Gastroesophageal sphincter (tissue), 4 donors: Measurements from ENCODE around the gene CCDC74B. TPM values are rescaled to one million over a fixed set of nuclear protein-coding genes. Genes with fewer than 3 reads are reported as not detected.
"Not testable (repeated sequence)": the region's sequence is repeated elsewhere in the genome, so short reads cannot be mapped to it uniquely, and the experiment has no call there.

ENCODE experiments used
- ATAC-seq: fragments of 150-250 bp; one replicate; pipeline ENCODE4 v1.9.1; 2016; ENCODE audit warnings: mild to moderate bottlenecking, moderate library complexity
- H3K27ac ChIP-seq, 4 donors: fragments of 200-600 bp; sonication (generic) in 3 of 4; 1 replicate in 3 of 4; 2 replicates in 1 of 4; pipeline ENCODE4 v1.5.1; 2016 to 2019
- H3K27me3 ChIP-seq: fragments of 200-600 bp; sonication (generic); one replicate; pipeline ENCODE4 v1.5.1; 2019
- H3K36me3 ChIP-seq, 2 donors: fragments of 200-600 bp; sonication (generic); one replicate each; pipeline ENCODE4 v1.5.1; 2019; ENCODE audit warnings: control low read depth in 1 of 2
- H3K4me1 ChIP-seq, 3 donors: fragments of 200-600 bp; sonication (generic); 1 replicate in 2 of 3; 2 replicates in 1 of 3; pipeline ENCODE4 v1.5.1; 2016 to 2019; ENCODE audit warnings: control low read depth in 2 of 3
- H3K4me3 ChIP-seq, 2 donors: fragments of 200-600 bp; sonication (generic); one replicate each; pipeline ENCODE4 v1.5.1; 2019; ENCODE audit warnings: mild to moderate bottlenecking in 1 of 2, moderate library complexity in 1 of 2
- H3K9me3 ChIP-seq, 3 donors: fragments of 200-600 bp; sonication (generic); one replicate each; pipeline ENCODE4 v1.5.1; 2017 to 2019; ENCODE audit warnings: control low read depth in 2 of 3
- WGBS, 2 donors: methylation state at CpG; one replicate each; pipeline ENCODE4 v1.1.5; 2018; ENCODE audit warnings: low coverage in 1 of 2; 5-methylcytosine and 5-hydroxymethylcytosine counted together
- small RNA-seq, 4 donors: library from RNA; depleted of rRNA; stranded (forward); fragments of <200 nt; gene quantifications; one replicate each; pipeline ENCODE3, GENCODE V24; 2016
- total RNA-seq, 4 donors: library from RNA; depleted of rRNA; stranded (reverse); fragments of >200 nt; gene quantifications; one replicate each; pipeline ENCODE4 v1.1.0, GENCODE V29; 2016

The CCDC74B gene
- total RNA-seq, 4 donors from 2014 or later: 2.0 to 5.1 (median 4.3) TPM

GRCh38 chr2:130120924-130121323, 24.0 kb downstream of the CCDC74B start:
- ATAC-seq, H3K27me3 ChIP-seq, H3K4me1 ChIP-seq, H3K36me3 ChIP-seq, H3K4me3 ChIP-seq, H3K9me3 ChIP-seq, H3K27ac ChIP-seq: not testable (repeated sequence)
- 98% methylated on average over 33 of the region's 45 CpGs; no CpG with 5 or more reads in 1 of the 2 donors for WGBS, 2 donors

GRCh38 chr2:130102597-130103363, 42.1 kb downstream of the CCDC74B start:
- 45 to 60% methylated on average over 3 of the region's 8 CpGs for WGBS, 2 donors

More at GRCh38 chr2:130102597-130103363, 42.1 kb downstream of the CCDC74B start:
- not testable (repeated sequence) for H3K27me3 ChIP-seq, H3K36me3 ChIP-seq, H3K9me3 ChIP-seq, H3K27ac ChIP-seq, H3K4me3 ChIP-seq, ATAC-seq, H3K4me1 ChIP-seq

Small RNA genes within 50 kb of the gene (small RNA-seq; reads per million reads assigned to genes)
- gene RNU6-1049P: 0 reads per million in 4 donors

Other genes with a start within 250 kb of the CCDC74B start
- gene RAB6C, start 165.4 kb downstream of the CCDC74B start, total RNA-seq: 1 to 10 TPM in 1 of 4 donors, under 1 TPM in 2, not detected in 1; 0.42 to 1.9 (median 0.46) TPM
- not detected for gene POTEF, start 15.9 kb downstream of the CCDC74B start, total RNA-seq
- gene SMPD4, start 36.5 kb upstream of the CCDC74B start, total RNA-seq: 10 to 100 TPM; 27.7 to 50.0 (median 37.0) TPM
- gene MZT2B, start 37.1 kb upstream of the CCDC74B start, total RNA-seq: 100 to 1,000 TPM; 144 to 174 (median 154) TPM
- gene TUBA3E, start 53.3 kb upstream of the CCDC74B start, total RNA-seq: not detected
- gene IMP4, start 197.8 kb upstream of the CCDC74B start, total RNA-seq: 100 to 1,000 TPM in 3 of 4 donors, 10 to 100 TPM in 1; 78.8 to 143 (median 113) TPM
- 10 to 100 TPM; 34.6 to 53.8 (median 39.1) TPM for gene PTPN18, start 210.9 kb upstream of the CCDC74B start, total RNA-seq